ENCODE measurements around the gene GPR153. TPM values are rescaled to one million over a fixed set of nuclear protein-coding genes. Genes with fewer than 3 reads are reported as not detected.

The GPR153 gene
- total RNA-seq, 1 experiment from 2014 or later, result 98.7 TPM

GRCh38 chr1:6273380-6273891, 12.5 kb upstream of the GPR153 start:
- H3K27me3 ChIP-seq (ENCODE audit: low read length), result no peaks in the 10 kb centered on the region
- ChIA-PET POLR2A (ENCODE audit: unreplicated experiment) (no interaction called here), CTCF (no interaction called here)
- no peak overlapping the region for H2AFZ ChIP-seq (ENCODE audit: low read length)
- H3K4me2 ChIP-seq (ENCODE audit: low read length), result peak overlapping the region; percentile 1
- H3K4me1 ChIP-seq (ENCODE audit: insufficient read depth, low read length), result peaks cover 33% of the 10 kb centered on the region
- TF ChIP-seq EZH2phosphoT487 (IDR thresholded peaks at IDR 0.05; ENCODE audit: borderline replicate concordance, low read length) (no peak), EZH2 (IDR thresholded peaks at IDR 0.05; ENCODE audit: low read length, unreplicated experiment) (no peak), CTCF (conservative IDR thresholded peaks at IDR 0.05; ENCODE audit: low read depth, low read length) (no peak)
- intact Hi-C loops (cut with micrococcal nuclease), result no loop called here
- peak overlapping the region; percentile 8 for H3K27ac ChIP-seq (ENCODE audit: low read length)
- no TSS peak for BruUV-seq (replicated peaks)
- ATAC-seq, result peak; percentile 76
- H3F3A ChIP-seq (ENCODE audit: low read length, unreplicated experiment), result no peaks in the 10 kb centered on the region
- H3K79me2 ChIP-seq (ENCODE audit: low read length), result no peaks in the 10 kb centered on the region
- no peaks in the 10 kb centered on the region; the same call in 1 of the 2 replicates for H3K36me3 ChIP-seq (ENCODE audit: low read depth, low read length)
- peak; percentile 69 for DNase-seq
- H3K9me3 ChIP-seq (ENCODE audit: low read length), result no peaks in the 10 kb centered on the region
- H3K9me2 ChIP-seq (replicated peaks; ENCODE audit: low read length), result no peaks in the 10 kb centered on the region
- H3K4me3 ChIP-seq (ENCODE audit: low read length), result no peak overlapping the region
- 0 out of 2 replicates have a peak overlapping the region, but pooled peaks have one; percentile 5 for H3K9ac ChIP-seq (ENCODE audit: low read length)
- no peaks in the 10 kb centered on the region for H4K20me1 ChIP-seq (ENCODE audit: low read length)

- TF ChIP-seq CTCF (conservative IDR thresholded peaks at IDR 0.05; ENCODE audit: low read depth, low read length) (peak; percentile 56), EZH2phosphoT487 (IDR thresholded peaks at IDR 0.05; ENCODE audit: borderline replicate concordance, low read length) (no peak)
- H3K79me2 ChIP-seq (ENCODE audit: low read length), result no peaks in the 10 kb centered on the region
- no peak overlapping the region for H3K4me3 ChIP-seq (ENCODE audit: low read length)
- BruUV-seq (replicated peaks), result no TSS peak
- ATAC-seq (peak; percentile 8), DNase-seq (no peak)
- no peaks in the 10 kb centered on the region for H3F3A ChIP-seq (ENCODE audit: low read length, unreplicated experiment)
- 0 out of 2 replicates have a peak overlapping the region, but pooled peaks have one; percentile 5 for H3K9ac ChIP-seq (ENCODE audit: low read length)
- no peak overlapping the region for H2AFZ ChIP-seq (ENCODE audit: low read length)
- peaks cover 38% of the 10 kb centered on the region for H3K4me1 ChIP-seq (ENCODE audit: insufficient read depth, low read length)
- H3K4me2 ChIP-seq (ENCODE audit: low read length), result peak overlapping the region; percentile 1
- intact Hi-C loops (cut with micrococcal nuclease), result no loop called here
- ChIA-PET POLR2A (ENCODE audit: unreplicated experiment) (no interaction called here), CTCF (no interaction called here)
- H4K20me1 ChIP-seq (ENCODE audit: low read length), result no peaks in the 10 kb centered on the region
- no peaks in the 10 kb centered on the region for H3K9me2 ChIP-seq (replicated peaks; ENCODE audit: low read length)
- H3K27ac ChIP-seq (ENCODE audit: low read length), result peak overlapping the region; percentile 8
- H3K9me3 ChIP-seq (ENCODE audit: low read length), result no peaks in the 10 kb centered on the region
- no peaks in the 10 kb centered on the region for H3K27me3 ChIP-seq (ENCODE audit: low read length)
- no peaks in the 10 kb centered on the region; the same call in 1 of the 2 replicates for H3K36me3 ChIP-seq (ENCODE audit: low read depth, low read length)
Measured at GRCh38 chr1:6272868-6273267, 12.0 kb upstream of the GPR153 start.

- ATAC-seq, result no peak
- Histone ChIP-seq H3K36me3 (ENCODE audit: low read depth, low read length) (no peaks in the 10 kb centered on the region; the same call in 1 of the 2 replicates), H3K9ac (ENCODE audit: low read length) (0 out of 2 replicates have a peak overlapping the region, but pooled peaks have one; percentile 5), H3K27me3 (ENCODE audit: low read length) (no peaks in the 10 kb centered on the region), H2AFZ (ENCODE audit: low read length) (no peak overlapping the region), H3K9me2 (replicated peaks; ENCODE audit: low read length) (no peaks in the 10 kb centered on the region), H3F3A (ENCODE audit: low read length, unreplicated experiment) (no peaks in the 10 kb centered on the region), H3K4me3 (ENCODE audit: low read length) (no peak overlapping the region), H3K9me3 (ENCODE audit: low read length) (no peaks in the 10 kb centered on the region), H4K20me1 (ENCODE audit: low read length) (no peaks in the 10 kb centered on the region), H3K4me1 (ENCODE audit: insufficient read depth, low read length) (peaks cover 43% of the 10 kb centered on the region), H3K4me2 (ENCODE audit: low read length) (no peak overlapping the region), H3K27ac (ENCODE audit: low read length) (no peak overlapping the region; the same call in 1 of the 2 replicates), H3K79me2 (ENCODE audit: low read length) (no peaks in the 10 kb centered on the region)
- CTCF ChIA-PET, result no interaction called here
- BruUV-seq (replicated peaks), result no TSS peak
- TF ChIP-seq EZH2 (IDR thresholded peaks at IDR 0.05; ENCODE audit: low read length, unreplicated experiment) (no peak), CTCF (conservative IDR thresholded peaks at IDR 0.05; ENCODE audit: low read depth, low read length) (no peak), EZH2phosphoT487 (IDR thresholded peaks at IDR 0.05; ENCODE audit: borderline replicate concordance, low read length) (no peak)
- POLR2A ChIA-PET (ENCODE audit: unreplicated experiment), result no interaction called here
- DNase-seq, result no peak
- intact Hi-C loops (cut with micrococcal nuclease), result no loop called here
Measured at GRCh38 chr1:6272452-6272851, 11.6 kb upstream of the GPR153 start.
